Endothelial cell (in vitro differentiated cells): ENCODE results near the gene CFAP77. TPM values are rescaled to one million over a fixed set of nuclear protein-coding genes. Genes with fewer than 3 reads are reported as not detected.
A peak's percentile ranks its signal among the peaks of the same experiment; 100 is the strongest.

ENCODE experiments used
- DNase-seq: peaks from one replicate; pipeline ENCODE4 v3.0.0; 2021; ENCODE audit warnings: low spot score
- H3K27ac Mint-ChIP-seq: one replicate; pipeline ENCODE4 v1.8.0; 2021; ENCODE audit warnings: mixed read lengths, inconsistent platforms; ENCODE audit not compliant: unreplicated experiment
- H3K27me3 Mint-ChIP-seq: one replicate; pipeline ENCODE4 v1.8.0; 2021; ENCODE audit warnings: mild to moderate bottlenecking, moderate library complexity, mixed read lengths, inconsistent platforms; ENCODE audit not compliant: unreplicated experiment
- H3K36me3 Mint-ChIP-seq: one replicate; pipeline ENCODE4 v1.8.0; 2021; ENCODE audit warnings: mild to moderate bottlenecking, low read depth, mixed read lengths, inconsistent platforms; ENCODE audit not compliant: unreplicated experiment
- H3K4me1 Mint-ChIP-seq: one replicate; pipeline ENCODE4 v1.8.0; 2021; ENCODE audit warnings: mild to moderate bottlenecking, mixed read lengths, inconsistent platforms; ENCODE audit not compliant: unreplicated experiment
- H3K4me3 Mint-ChIP-seq: one replicate; pipeline ENCODE4 v1.8.0; 2021; ENCODE audit warnings: mild to moderate bottlenecking, mixed read lengths, inconsistent platforms; ENCODE audit not compliant: unreplicated experiment
- H3K9me3 Mint-ChIP-seq: one replicate; pipeline ENCODE4 v1.8.0; 2021; ENCODE audit warnings: mixed read lengths, inconsistent platforms; ENCODE audit not compliant: unreplicated experiment
- total RNA-seq: library from RNA; stranded (reverse); fragmentation: NEBNext Ultra II Directional; extraction: Animal tissue kit (Norgen Biotek cat#: 25700); gene quantifications from one replicate; pipeline ENCODE4 v1.2.1, GENCODE V29; 2021; ENCODE audit not compliant: unreplicated experiment
- TF ChIP-seq, protein P1 (sequence below): fragments of 200-600 bp; sonication (generic); IDR thresholded peaks from one replicate; pipeline ENCODE4 v1.5.0; 2021; ENCODE audit warnings: antibody characterized with exemption; ENCODE audit not compliant: unreplicated experiment

Gene CFAP77
- total RNA-seq, 1 donor from 2014 or later = 3.7 TPM

DNA sequence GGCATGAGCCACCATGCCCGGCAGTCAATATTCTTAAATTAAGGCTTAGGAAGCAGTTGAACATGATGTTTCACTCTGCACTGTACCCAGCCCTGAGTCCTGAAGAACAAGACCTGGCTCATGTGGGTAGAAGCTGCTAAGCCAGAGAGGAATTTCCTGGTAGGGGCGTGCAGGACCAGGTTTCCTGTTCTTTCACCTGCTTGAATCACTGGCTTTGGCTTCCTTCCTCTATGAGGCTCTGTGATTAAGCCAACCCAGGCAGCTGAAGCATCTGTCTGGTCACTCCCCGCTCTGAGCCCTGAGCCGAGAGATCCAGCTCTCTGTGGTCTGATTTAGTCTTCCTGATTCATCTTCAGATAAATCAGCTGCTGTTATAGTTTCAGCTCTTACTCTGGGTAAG is 29.1 kb downstream of the CFAP77 start:
- Mint-ChIP-seq H3K4me3 (no peak overlapping the region), H3K27me3 (peaks cover 2% of the 10 kb centered on the region), H3K9me3 (no peaks in the 10 kb centered on the region), H3K36me3 (no peaks in the 10 kb centered on the region), H3K4me1 (peaks cover 19% of the 10 kb centered on the region), H3K27ac (peak overlapping the region; percentile 77)
- TF ChIP-seq, protein P1, sequence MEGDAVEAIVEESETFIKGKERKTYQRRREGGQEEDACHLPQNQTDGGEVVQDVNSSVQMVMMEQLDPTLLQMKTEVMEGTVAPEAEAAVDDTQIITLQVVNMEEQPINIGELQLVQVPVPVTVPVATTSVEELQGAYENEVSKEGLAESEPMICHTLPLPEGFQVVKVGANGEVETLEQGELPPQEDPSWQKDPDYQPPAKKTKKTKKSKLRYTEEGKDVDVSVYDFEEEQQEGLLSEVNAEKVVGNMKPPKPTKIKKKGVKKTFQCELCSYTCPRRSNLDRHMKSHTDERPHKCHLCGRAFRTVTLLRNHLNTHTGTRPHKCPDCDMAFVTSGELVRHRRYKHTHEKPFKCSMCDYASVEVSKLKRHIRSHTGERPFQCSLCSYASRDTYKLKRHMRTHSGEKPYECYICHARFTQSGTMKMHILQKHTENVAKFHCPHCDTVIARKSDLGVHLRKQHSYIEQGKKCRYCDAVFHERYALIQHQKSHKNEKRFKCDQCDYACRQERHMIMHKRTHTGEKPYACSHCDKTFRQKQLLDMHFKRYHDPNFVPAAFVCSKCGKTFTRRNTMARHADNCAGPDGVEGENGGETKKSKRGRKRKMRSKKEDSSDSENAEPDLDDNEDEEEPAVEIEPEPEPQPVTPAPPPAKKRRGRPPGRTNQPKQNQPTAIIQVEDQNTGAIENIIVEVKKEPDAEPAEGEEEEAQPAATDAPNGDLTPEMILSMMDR = no peak
- DNase-seq = no peak

DNA sequence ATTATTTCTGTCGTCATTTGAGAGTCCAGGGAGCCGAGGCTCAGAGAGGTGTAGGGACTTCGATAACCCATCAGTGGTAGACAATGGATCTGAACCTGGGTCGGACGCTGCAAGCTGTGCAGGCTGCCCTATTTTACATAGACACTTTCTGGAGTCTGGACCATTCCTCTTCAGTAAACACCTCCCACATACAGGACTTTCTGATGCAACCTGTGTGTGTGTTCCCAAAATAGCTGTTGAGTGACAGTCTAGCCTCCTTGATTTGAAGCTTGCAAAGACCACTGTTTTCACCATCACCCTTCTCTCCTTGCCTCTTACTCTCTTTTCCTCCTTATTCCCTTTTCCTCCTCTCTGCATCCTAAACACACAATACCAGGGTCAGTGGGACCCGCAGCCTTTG is 30.7 kb downstream of the CFAP77 start:
- H3K9me3 Mint-ChIP-seq = no peaks in the 10 kb centered on the region
- no peak overlapping the region for H3K27ac Mint-ChIP-seq
- H3K4me3 Mint-ChIP-seq = no peak overlapping the region
- H3K27me3 Mint-ChIP-seq = peaks cover 2% of the 10 kb centered on the region
- TF ChIP-seq, protein P1 = no peak
- H3K4me1 Mint-ChIP-seq = peaks cover 22% of the 10 kb centered on the region
- no peak for DNase-seq
- H3K36me3 Mint-ChIP-seq = no peaks in the 10 kb centered on the region

DNA sequence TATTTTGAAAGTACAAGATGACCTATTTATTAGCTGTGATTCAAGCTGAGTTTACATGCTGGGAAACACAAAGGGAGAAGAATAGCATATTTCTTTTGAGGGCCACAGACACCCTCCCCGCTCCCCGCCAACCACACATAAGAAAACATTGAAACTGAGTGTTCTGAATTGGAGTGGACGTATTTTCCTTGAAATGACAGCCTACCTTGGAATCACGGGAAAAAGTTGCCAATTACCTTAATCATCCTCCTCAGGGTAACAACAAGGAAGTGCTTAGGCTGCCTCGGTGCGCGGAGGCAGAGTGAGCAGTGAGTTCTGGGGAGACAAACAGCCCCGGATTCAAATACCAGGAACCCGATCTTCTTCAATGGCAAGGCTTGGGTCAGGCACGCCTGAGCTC is 31.4 kb downstream of the CFAP77 start:
- H3K36me3 Mint-ChIP-seq = no peaks in the 10 kb centered on the region
- no peak for DNase-seq
- peaks cover 2% of the 10 kb centered on the region for H3K27me3 Mint-ChIP-seq
- TF ChIP-seq, protein P1 = no peak
- H3K9me3 Mint-ChIP-seq = no peaks in the 10 kb centered on the region
- H3K4me1 Mint-ChIP-seq = peaks cover 22% of the 10 kb centered on the region
- H3K27ac Mint-ChIP-seq = no peak overlapping the region
- no peak overlapping the region for H3K4me3 Mint-ChIP-seq

DNA sequence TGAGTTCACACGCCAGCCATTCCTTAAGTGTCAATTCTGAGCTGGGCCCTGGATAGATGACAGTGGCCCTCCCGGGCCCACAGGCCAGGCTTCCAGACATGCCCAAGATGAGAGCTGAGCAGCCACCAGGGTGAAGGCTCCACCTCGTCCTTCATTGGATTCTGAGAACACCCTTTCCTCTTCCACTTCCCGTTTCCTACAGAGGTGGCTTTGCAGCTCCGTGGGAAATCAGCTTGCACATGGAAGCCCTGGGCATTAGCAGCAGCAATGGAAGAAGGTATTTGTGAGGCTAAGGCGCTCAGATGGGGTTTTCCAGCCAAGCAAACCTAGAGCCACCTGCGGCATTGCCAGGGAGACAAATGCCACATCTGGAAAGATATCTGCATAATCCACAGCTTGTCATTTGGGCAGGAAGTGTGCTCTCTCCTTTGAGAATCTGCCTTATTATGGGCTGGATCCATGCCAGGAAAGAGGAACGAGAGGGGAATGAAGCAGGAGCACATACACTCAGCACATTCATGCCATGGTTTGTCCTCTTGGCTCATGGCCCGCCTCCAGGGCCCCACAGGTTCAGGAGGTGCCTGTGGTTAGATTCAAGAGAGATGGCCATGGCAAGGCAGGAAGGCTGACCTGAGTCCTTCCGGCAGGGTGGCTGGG is 34.1 kb downstream of the CFAP77 start:
- Mint-ChIP-seq H3K27me3 (peaks cover 2% of the 10 kb centered on the region), H3K9me3 (no peaks in the 10 kb centered on the region), H3K27ac (no peak overlapping the region), H3K4me1 (peaks cover 25% of the 10 kb centered on the region), H3K36me3 (no peaks in the 10 kb centered on the region), H3K4me3 (no peak overlapping the region)
- TF ChIP-seq, protein P1 = no peak
- no peak for DNase-seq

DNA sequence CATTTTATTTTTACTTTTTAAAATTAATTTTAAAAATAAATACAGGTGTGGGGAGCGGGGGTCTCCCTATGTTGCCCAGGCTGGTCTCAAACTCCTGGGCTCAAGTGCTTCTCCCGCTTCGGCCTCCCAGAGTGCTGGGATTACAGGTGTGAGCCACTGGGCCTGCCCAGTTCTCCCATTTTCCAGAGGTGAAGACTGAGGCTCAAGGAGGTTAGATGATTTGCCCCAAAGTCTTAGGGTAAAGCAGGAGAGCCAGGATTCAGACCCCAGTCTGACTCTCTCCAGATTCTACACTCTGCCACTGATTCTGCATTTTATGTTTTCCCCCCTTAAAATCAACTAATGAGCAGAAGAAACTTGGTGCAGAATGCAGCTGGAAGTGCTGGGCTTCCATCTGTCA is 36.9 kb downstream of the CFAP77 start:
- H3K9me3 Mint-ChIP-seq = no peaks in the 10 kb centered on the region
- peaks cover under 1% of the 10 kb centered on the region for H3K27me3 Mint-ChIP-seq
- H3K27ac Mint-ChIP-seq = no peak overlapping the region
- peaks cover 14% of the 10 kb centered on the region for H3K4me1 Mint-ChIP-seq
- no peak for DNase-seq
- TF ChIP-seq, protein P1 = no peak
- no peak overlapping the region for H3K4me3 Mint-ChIP-seq
- no peaks in the 10 kb centered on the region for H3K36me3 Mint-ChIP-seq
